ENCODE results near the gene HOATZ. TPM values are rescaled to one million over a fixed set of nuclear protein-coding genes. Genes with fewer than 3 reads are reported as not detected.

The HOATZ gene
- total and polyA plus RNA-seq, 3 experiments from 2014 or later, result not detected

DNA sequence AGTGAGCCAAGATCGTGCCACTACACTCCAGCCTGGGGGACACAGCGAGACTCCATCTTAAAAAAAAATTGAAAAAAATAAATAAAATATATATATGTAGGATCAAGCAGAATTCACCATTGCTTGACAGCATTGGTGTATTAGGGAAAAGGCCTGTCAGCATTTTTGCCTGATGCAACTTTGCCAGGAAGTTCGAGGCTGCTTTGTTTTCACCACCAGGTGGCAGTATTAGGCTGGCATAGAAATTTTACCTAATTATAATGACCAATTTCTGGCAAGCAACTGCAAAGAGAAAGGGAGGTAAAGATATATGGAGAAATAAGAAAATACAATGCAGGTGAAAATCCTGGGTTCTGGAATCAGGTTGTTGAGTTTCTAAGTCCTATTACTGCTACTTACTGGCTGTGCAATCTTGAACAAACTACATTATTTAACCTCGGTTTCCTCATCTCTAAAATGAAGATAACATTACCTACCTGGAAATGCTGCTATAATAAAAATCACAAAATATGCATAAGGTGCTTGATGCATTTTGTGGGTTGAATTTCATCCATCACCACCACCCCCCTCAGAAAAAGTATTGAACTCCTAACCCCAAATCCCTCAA is 50.6 kb downstream of the HOATZ start:
- no peak overlapping the region for H3K4me3 ChIP-seq (ENCODE audit: low read length)
- Mint-ChIP-seq H3K9me3 (no peaks in the 10 kb centered on the region), H3K27me3 (peaks cover 0 to 12% of the 10 kb centered on the region in 2 donors), H3K4me3 (no peak overlapping the region), H3K4me1 (no peaks in the 10 kb centered on the region), H3K36me3 (no peaks in the 10 kb centered on the region), H3K27ac (no peak overlapping the region)
- no peaks in the 10 kb centered on the region for H3K9me3 ChIP-seq (ENCODE audit: low read length)
- POLR2A ChIA-PET, result no interaction called here
- no peaks in the 10 kb centered on the region for H3K27me3 ChIP-seq (ENCODE audit: insufficient read depth, low read length, poor library complexity, severe bottlenecking)
- H3K27ac ChIP-seq (ENCODE audit: low read depth, low read length), result no peak overlapping the region
- no peaks in the 10 kb centered on the region for H3K4me1 ChIP-seq (ENCODE audit: insufficient read depth, low read length)
- CTCF ChIA-PET, result interaction anchor here (0.7 to 2.3 kb wide), 3 partner anchors 10 to 277 kb away, joined by 3 to 7 read pairs (median 5); no protein-coding TSS in a partner anchor
- no peaks in the 10 kb centered on the region for H3K36me3 ChIP-seq (ENCODE audit: insufficient read depth, low read length)
- peak; percentile 30 to 62 (median 49) for DNase-seq

DNA sequence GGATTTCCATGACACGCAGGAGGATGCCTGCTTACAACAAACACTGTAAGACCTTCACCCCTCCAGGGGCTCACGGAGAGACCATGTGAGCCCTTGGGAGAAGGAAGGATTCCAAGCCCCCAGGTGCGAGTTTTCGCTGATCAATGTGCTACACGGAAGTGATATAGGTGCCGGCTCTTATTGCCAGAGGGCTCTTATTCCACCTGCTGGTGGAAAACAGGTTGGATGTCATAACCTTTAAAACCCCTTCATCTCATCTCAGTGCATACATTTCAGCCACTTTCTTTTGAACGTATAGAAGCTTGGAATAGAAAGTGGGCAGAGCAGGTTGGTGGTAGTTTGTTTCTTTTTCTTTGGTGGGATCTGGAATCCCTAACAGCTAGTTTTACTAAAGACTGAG is 51.7 kb downstream of the HOATZ start:
- Histone ChIP-seq H3K36me3 (ENCODE audit: insufficient read depth, low read length) (no peaks in the 10 kb centered on the region), H3K4me1 (ENCODE audit: insufficient read depth, low read length) (no peaks in the 10 kb centered on the region), H3K27ac (ENCODE audit: low read depth, low read length) (no peak overlapping the region), H3K27me3 (ENCODE audit: insufficient read depth, low read length, poor library complexity, severe bottlenecking) (no peaks in the 10 kb centered on the region), H3K4me3 (ENCODE audit: low read length) (no peak overlapping the region), H3K9me3 (ENCODE audit: low read length) (no peaks in the 10 kb centered on the region)
- Mint-ChIP-seq H3K4me1 (no peaks in the 10 kb centered on the region), H3K27me3 (peaks cover 0 to 20% of the 10 kb centered on the region in 2 donors), H3K27ac (peak overlapping the region in 1 of 8 donors; percentile 32), H3K9me3 (no peaks in the 10 kb centered on the region), H3K4me3 (no peak overlapping the region), H3K36me3 (no peaks in the 10 kb centered on the region)
- ChIA-PET CTCF (interaction anchor here (1.1 to 1.4 kb wide), 2 partner anchors 11 to 276 kb away, joined by 3 to 4 read pairs; no protein-coding TSS in a partner anchor), POLR2A (no interaction called here)
- DNase-seq, result no peak

DNA sequence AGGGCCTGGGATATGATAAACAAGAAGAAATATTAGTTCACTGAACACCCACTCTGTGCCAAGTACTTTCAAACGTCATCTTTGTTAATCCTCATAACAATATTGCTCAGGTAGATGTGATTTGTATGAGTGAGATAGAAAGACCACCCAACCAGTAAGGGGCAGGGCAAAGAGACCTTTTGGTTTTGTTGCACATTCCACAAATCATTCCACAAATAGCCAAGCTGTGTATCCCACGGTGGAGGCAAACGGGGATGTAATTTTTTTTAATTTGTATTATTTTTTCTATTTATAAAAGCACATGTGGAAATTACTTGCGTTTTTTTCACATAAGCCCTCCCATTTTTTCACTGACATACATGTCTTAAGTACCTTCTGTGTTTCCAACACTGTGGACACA is 54.9 kb downstream of the HOATZ start:
- Histone ChIP-seq H3K4me1 (ENCODE audit: insufficient read depth, low read length) (no peaks in the 10 kb centered on the region), H3K27me3 (ENCODE audit: insufficient read depth, low read length, poor library complexity, severe bottlenecking) (no peaks in the 10 kb centered on the region), H3K36me3 (ENCODE audit: insufficient read depth, low read length) (no peaks in the 10 kb centered on the region), H3K9me3 (ENCODE audit: low read length) (no peaks in the 10 kb centered on the region), H3K27ac (ENCODE audit: low read depth, low read length) (no peak overlapping the region), H3K4me3 (ENCODE audit: low read length) (no peak overlapping the region)
- Mint-ChIP-seq H3K27ac (no peak overlapping the region), H3K4me3 (no peak overlapping the region), H3K36me3 (no peaks in the 10 kb centered on the region), H3K9me3 (no peaks in the 10 kb centered on the region), H3K27me3 (peaks cover 0 to 21% of the 10 kb centered on the region in 2 donors), H3K4me1 (no peaks in the 10 kb centered on the region)
- POLR2A ChIA-PET, result no interaction called here
- CTCF ChIA-PET, result interaction anchor here (0.9 to 1.2 kb wide), 2 partner anchors 13 to 272 kb away, joined by 3 read pairs; no protein-coding TSS in a partner anchor
- DNase-seq, result no peak

DNA sequence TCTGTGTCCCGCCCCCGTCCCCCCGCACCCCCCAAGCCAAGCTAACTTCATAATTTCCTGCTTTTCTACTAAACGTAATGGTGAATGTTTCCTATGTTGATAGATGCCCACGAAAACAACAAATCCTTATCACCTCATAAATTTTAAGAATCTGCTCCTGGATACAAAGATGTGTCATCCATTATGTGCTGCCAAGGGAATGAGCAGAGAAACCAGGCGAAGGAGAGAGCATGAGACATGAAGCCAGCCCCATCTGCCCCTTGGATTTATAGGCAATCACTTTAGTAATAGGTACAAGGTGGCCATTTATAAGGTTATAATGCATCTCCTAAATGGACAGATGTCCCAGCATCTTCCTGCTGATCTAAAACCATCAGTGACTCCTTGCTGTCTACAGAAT is 56.2 kb downstream of the HOATZ start:
- H3K27ac ChIP-seq (ENCODE audit: low read depth, low read length), result no peak overlapping the region
- Mint-ChIP-seq H3K36me3 (no peaks in the 10 kb centered on the region), H3K27me3 (peaks cover 0 to 21% of the 10 kb centered on the region in 2 donors), H3K9me3 (no peaks in the 10 kb centered on the region), H3K27ac (no peak overlapping the region), H3K4me3 (no peak overlapping the region), H3K4me1 (no peaks in the 10 kb centered on the region)
- no peak for DNase-seq
- no peaks in the 10 kb centered on the region for H3K4me1 ChIP-seq (ENCODE audit: insufficient read depth, low read length)
- no peak overlapping the region for H3K4me3 ChIP-seq (ENCODE audit: low read length)
- POLR2A ChIA-PET, result no interaction called here
- no peaks in the 10 kb centered on the region for H3K36me3 ChIP-seq (ENCODE audit: insufficient read depth, low read length)
- H3K9me3 ChIP-seq (ENCODE audit: low read length), result no peaks in the 10 kb centered on the region
- CTCF ChIA-PET, result no interaction called here
- H3K27me3 ChIP-seq (ENCODE audit: insufficient read depth, low read length, poor library complexity, severe bottlenecking), result no peaks in the 10 kb centered on the region

DNA sequence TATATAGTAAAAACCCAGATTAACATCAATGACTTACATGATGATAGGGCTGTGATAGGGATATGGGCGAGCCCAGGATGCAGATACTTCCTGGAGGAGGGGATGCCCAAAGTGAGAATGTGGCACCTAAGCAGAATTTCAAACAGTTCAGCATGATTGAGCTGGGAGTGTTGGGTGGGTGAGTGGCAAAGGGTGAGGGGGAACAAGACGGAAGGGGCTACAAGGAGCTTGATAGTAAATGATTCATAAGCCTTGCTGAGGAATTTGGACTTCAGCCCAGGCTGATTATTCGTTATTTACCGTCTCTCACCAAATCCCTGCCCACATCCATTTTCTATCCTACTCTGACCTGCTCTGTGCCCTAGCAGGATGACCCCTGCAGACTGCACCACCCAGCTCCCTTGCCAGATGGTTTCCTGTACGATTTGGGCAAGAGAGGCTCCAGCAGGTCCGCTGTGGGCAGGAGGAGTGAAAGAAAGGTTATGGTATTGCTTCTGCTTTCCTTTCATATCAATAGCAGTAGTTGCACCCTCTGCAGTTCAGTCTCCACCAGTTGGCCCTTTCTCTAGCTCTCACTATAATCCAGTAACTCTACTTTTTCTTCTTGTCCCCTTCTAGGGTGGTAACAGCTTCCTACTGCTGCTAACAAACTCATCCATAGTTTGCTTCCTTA is 57.4 kb downstream of the HOATZ start:
- H3K36me3 Mint-ChIP-seq, result no peaks in the 10 kb centered on the region
- no peak overlapping the region for H3K27ac Mint-ChIP-seq
- CTCF ChIA-PET, result interaction anchor here (0.6 to 2.1 kb wide), 3 partner anchors 15 to 207 kb away, joined by 3 to 7 read pairs (median 4); no protein-coding TSS in a partner anchor
- Histone ChIP-seq H3K27ac (ENCODE audit: low read depth, low read length) (no peak overlapping the region), H3K27me3 (ENCODE audit: insufficient read depth, low read length, poor library complexity, severe bottlenecking) (no peaks in the 10 kb centered on the region), H3K4me1 (ENCODE audit: insufficient read depth, low read length) (no peaks in the 10 kb centered on the region), H3K4me3 (ENCODE audit: low read length) (no peak overlapping the region), H3K9me3 (ENCODE audit: low read length) (no peaks in the 10 kb centered on the region), H3K36me3 (ENCODE audit: insufficient read depth, low read length) (no peaks in the 10 kb centered on the region)
- no peaks in the 10 kb centered on the region for H3K4me1 Mint-ChIP-seq
- H3K9me3 Mint-ChIP-seq, result no peaks in the 10 kb centered on the region
- POLR2A ChIA-PET, result no interaction called here
- H3K4me3 Mint-ChIP-seq, result no peak overlapping the region
- peaks cover 0 to 21% of the 10 kb centered on the region in 2 donors for H3K27me3 Mint-ChIP-seq
- no peak for DNase-seq

DNA sequence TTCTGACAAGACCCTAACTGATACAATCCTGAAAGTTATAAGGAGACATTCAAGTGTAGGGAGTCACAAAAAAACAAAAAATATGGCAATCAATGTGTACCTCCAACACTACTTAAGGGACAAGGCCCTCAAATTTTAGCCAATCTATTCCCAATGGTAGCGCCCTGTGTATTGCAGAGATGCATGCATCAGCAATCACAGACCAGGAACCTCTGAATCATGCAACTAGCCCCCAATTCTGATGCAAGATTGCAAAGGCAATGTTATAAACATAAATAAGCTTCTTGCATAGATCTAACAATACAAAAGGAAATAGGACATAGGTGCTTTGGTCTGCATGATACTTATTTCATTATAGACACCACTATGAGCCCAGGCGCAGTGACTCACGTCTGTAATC is 58.0 kb downstream of the HOATZ start:
- Mint-ChIP-seq H3K4me3 (no peak overlapping the region), H3K4me1 (no peaks in the 10 kb centered on the region), H3K27ac (no peak overlapping the region), H3K9me3 (no peaks in the 10 kb centered on the region), H3K36me3 (no peaks in the 10 kb centered on the region), H3K27me3 (peaks cover 0 to 21% of the 10 kb centered on the region in 2 donors)
- H3K36me3 ChIP-seq (ENCODE audit: insufficient read depth, low read length), result no peaks in the 10 kb centered on the region
- no peak overlapping the region for H3K27ac ChIP-seq (ENCODE audit: low read depth, low read length)
- no peaks in the 10 kb centered on the region for H3K4me1 ChIP-seq (ENCODE audit: insufficient read depth, low read length)
- CTCF ChIA-PET, result interaction anchor here (1.2 to 2.1 kb wide), 2 partner anchors 14 to 205 kb away, joined by 4 to 7 read pairs; no protein-coding TSS in a partner anchor
- H3K4me3 ChIP-seq (ENCODE audit: low read length), result no peak overlapping the region
- H3K27me3 ChIP-seq (ENCODE audit: insufficient read depth, low read length, poor library complexity, severe bottlenecking), result no peaks in the 10 kb centered on the region
- DNase-seq, result no peak
- POLR2A ChIA-PET, result no interaction called here
- H3K9me3 ChIP-seq (ENCODE audit: low read length), result no peaks in the 10 kb centered on the region

DNA sequence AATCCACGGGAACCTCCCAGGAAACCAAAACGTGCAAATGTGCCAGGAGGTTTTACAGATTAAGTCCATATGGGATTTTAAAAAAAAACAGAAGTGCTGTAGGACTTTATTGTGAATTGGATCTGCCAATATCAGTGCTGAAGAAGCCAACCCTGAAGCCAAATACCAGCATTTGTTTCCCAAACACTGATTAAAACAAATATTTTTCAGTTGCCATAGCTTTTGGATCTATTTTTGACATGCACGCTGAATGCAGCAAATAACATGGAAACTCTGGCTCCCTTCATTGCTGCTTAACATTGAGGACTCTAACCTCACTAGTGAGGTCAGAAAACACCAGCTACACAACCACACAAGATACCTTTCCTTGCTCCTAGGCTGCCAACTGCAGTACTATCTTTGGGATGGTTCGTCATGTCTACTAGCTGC is 59.3 kb downstream of the HOATZ start:
- Histone ChIP-seq H3K9me3 (ENCODE audit: low read length) (no peaks in the 10 kb centered on the region), H3K27ac (ENCODE audit: low read depth, low read length) (no peak overlapping the region), H3K36me3 (ENCODE audit: insufficient read depth, low read length) (no peaks in the 10 kb centered on the region), H3K27me3 (ENCODE audit: insufficient read depth, low read length, poor library complexity, severe bottlenecking) (no peaks in the 10 kb centered on the region), H3K4me3 (ENCODE audit: low read length) (no peak overlapping the region), H3K4me1 (ENCODE audit: insufficient read depth, low read length) (no peaks in the 10 kb centered on the region)
- Mint-ChIP-seq H3K27ac (no peak overlapping the region), H3K27me3 (peaks cover 0 to 21% of the 10 kb centered on the region in 2 donors), H3K4me1 (no peaks in the 10 kb centered on the region), H3K4me3 (no peak overlapping the region), H3K36me3 (no peaks in the 10 kb centered on the region), H3K9me3 (no peaks in the 10 kb centered on the region)
- ChIA-PET CTCF (no interaction called here), POLR2A (interaction anchor here (0.6 kb wide), 1 partner anchor 40 kb away, joined by 5 read pairs; no protein-coding TSS in a partner anchor)
- no peak for DNase-seq

Data from CD8-positive, alpha-beta memory T cell (primary cell).